H1 (cell line): Measurements from ENCODE around the gene COL28A1.

Experiments
- CREB1 ChIP-seq: IDR thresholded peaks from 2 replicates; pipeline ENCODE4 v1.6.1; 2012; ENCODE audit warnings: inconsistent platforms
- JUND ChIP-seq: IDR thresholded peaks from 2 replicates; pipeline ENCODE4 v1.6.1; 2011; ENCODE audit warnings: mild to moderate bottlenecking, improper control_type of control experiment, low read length
- MAFK ChIP-seq: IDR thresholded peaks from 2 replicates; pipeline ENCODE4 v1.6.1; 2012; ENCODE audit warnings: low read depth, mild to moderate bottlenecking, improper control_type of control experiment, low read length
- POLR2A ChIP-seq, 2 experiments: IDR thresholded peaks; 1 replicate in 1 of 2; 2 replicates in 1 of 2; pipeline ENCODE4 v1.6.1; 2011; ENCODE audit warnings: low read depth in 2 of 2, low read length in 2 of 2, mild to moderate bottlenecking in 2 of 2; ENCODE audit errors: control extremely low read depth in 1 of 2
- POLR2AphosphoS5 ChIP-seq: IDR thresholded peaks from 2 replicates; pipeline ENCODE4 v1.6.1; 2011; ENCODE audit warnings: low read depth, low read length
- RAD21 ChIP-seq, 2 experiments: IDR thresholded peaks in 1 of 2; conservative IDR thresholded peaks in 1 of 2; 2 replicates each; pipeline ENCODE4 v1.6.1; 2011; ENCODE audit warnings: low read depth in 2 of 2, low read length in 2 of 2, improper control_type of control experiment in 1 of 2, inconsistent platforms in 1 of 2, mild to moderate bottlenecking in 1 of 2, moderate library complexity in 1 of 2
- SP1 ChIP-seq: IDR thresholded peaks from 2 replicates; pipeline ENCODE4 v1.6.1; 2011; ENCODE audit warnings: low read depth, low read length
- SP2 ChIP-seq: IDR thresholded peaks from 2 replicates; pipeline ENCODE4 v1.6.1; 2012; ENCODE audit warnings: mild to moderate bottlenecking, low read length, inconsistent platforms
- SRF ChIP-seq: IDR thresholded peaks from 2 replicates; pipeline ENCODE4 v1.6.1; 2011; ENCODE audit warnings: mild to moderate bottlenecking, low read depth, low read length, moderate library complexity
- TAF1 ChIP-seq: IDR thresholded peaks from 2 replicates; pipeline ENCODE4 v1.6.1; 2011; ENCODE audit warnings: mild to moderate bottlenecking, low read depth, low read length
- TF ChIP-seq, protein P1 (sequence below), 3 experiments: IDR thresholded peaks; 1 replicate in 2 of 3; 2 replicates in 1 of 3; pipeline versions ENCODE4 v1.5.1 to v1.6.1; 2011; ENCODE audit warnings: low read length in 3 of 3, mild to moderate bottlenecking in 3 of 3, inconsistent platforms in 2 of 3, low read depth in 1 of 3, moderate library complexity in 1 of 3; ENCODE audit not compliant: insufficient read depth in 1 of 3; ENCODE audit errors: control extremely low read depth in 1 of 3
- TF ChIP-seq, protein P2 (sequence below): IDR thresholded peaks from 2 replicates; pipeline ENCODE4 v1.6.1; 2011; ENCODE audit warnings: low read depth, mild to moderate bottlenecking, low read length; ENCODE audit not compliant: insufficient read depth

DNA sequence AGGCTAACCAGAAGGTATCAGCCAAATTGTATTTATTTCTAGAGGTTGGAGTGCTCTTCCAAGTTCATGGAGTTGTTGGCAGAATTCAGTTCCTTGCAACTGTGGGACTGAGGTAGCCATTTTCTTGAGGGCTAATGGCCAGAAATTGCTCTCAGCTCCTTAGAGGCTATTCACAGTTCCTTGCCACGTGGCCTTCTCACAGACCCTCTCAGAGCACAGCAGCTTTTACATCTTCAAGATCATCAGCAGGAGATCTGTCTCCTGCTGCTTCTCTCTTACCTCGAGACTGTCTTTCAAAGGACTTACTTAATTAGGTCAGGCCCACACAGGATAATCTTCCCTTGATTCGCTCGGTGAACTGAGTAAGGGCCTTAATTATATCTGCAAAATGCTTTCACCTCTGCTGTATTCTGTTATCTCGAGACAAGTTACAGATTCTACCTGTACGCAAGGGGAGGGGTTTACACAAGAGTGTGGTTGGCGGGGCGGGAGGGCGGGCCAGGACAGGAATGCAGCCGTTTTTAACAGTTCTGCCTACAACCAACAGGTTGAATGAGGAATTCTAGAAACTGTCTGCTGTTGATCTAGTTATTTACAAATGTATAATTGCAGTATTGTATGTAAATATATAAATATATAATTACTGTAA, 46.0 kb upstream of the COL28A1 start:
- TF ChIP-seq, protein P1, sequence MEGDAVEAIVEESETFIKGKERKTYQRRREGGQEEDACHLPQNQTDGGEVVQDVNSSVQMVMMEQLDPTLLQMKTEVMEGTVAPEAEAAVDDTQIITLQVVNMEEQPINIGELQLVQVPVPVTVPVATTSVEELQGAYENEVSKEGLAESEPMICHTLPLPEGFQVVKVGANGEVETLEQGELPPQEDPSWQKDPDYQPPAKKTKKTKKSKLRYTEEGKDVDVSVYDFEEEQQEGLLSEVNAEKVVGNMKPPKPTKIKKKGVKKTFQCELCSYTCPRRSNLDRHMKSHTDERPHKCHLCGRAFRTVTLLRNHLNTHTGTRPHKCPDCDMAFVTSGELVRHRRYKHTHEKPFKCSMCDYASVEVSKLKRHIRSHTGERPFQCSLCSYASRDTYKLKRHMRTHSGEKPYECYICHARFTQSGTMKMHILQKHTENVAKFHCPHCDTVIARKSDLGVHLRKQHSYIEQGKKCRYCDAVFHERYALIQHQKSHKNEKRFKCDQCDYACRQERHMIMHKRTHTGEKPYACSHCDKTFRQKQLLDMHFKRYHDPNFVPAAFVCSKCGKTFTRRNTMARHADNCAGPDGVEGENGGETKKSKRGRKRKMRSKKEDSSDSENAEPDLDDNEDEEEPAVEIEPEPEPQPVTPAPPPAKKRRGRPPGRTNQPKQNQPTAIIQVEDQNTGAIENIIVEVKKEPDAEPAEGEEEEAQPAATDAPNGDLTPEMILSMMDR (IDR thresholded peaks at IDR 0.05; ENCODE audit: control extremely low read depth in 1 of 3, insufficient read depth in 1 of 3, low read depth in 1 of 3, low read length in 3 of 3): no peak
- TF ChIP-seq MAFK: no peak
- TF ChIP-seq SRF: no peak
- peak in 1 of 2 experiments; percentile 48; a peak in 1 of 3 replicates for TF ChIP-seq POLR2A (IDR thresholded peaks at IDR 0.05; ENCODE audit: control extremely low read depth in 1 of 2, low read depth in 2 of 2, low read length in 2 of 2)
- TF ChIP-seq, protein P2, sequence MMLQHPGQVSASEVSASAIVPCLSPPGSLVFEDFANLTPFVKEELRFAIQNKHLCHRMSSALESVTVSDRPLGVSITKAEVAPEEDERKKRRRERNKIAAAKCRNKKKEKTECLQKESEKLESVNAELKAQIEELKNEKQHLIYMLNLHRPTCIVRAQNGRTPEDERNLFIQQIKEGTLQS: no peak
- TF ChIP-seq RAD21 (IDR thresholded peaks at IDR 0.05 in 1 of 2, conservative IDR thresholded peaks at IDR 0.05 in 1 of 2; ENCODE audit: low read depth in 2 of 2, low read length in 2 of 2): no peak
- TF ChIP-seq POLR2AphosphoS5: no peak
- no peak for TF ChIP-seq CREB1
- TF ChIP-seq SP1: 0 out of 2 replicates have a peak, but pooled peaks have one; percentile 10
- no peak for TF ChIP-seq SP2
- TF ChIP-seq JUND: no peak
- TF ChIP-seq TAF1: peak; percentile 52; the same call in 1 of the 2 replicates
